Measurements from ENCODE around the gene SPOCK1.

The SPOCK1 gene

GRCh38 chr5:137328991-137329390 lies 170.1 kb downstream of the SPOCK1 start:
- no peak overlapping the region for H3K27ac ChIP-seq
- H3K36me3 ChIP-seq (ENCODE audit: insufficient read depth, low read length): no peaks in the 10 kb centered on the region
- no peak for DNase-seq (ENCODE audit: low read depth, low spot score)
- H3K9ac ChIP-seq (ENCODE audit: insufficient read length): no peak overlapping the region
- H3K4me3 ChIP-seq: no peak overlapping the region
- TF ChIP-seq FOXP2 (optimal IDR thresholded peaks at IDR 0.05; ENCODE audit: control extremely low read depth, extremely low read length, insufficient read depth) (no peak), POLR2AphosphoS5 (IDR thresholded peaks at IDR 0.05; ENCODE audit: borderline replicate concordance, low read depth, low read length) (no peak), EZH2 (IDR thresholded peaks at IDR 0.05) (no peak)
- no peaks in the 10 kb centered on the region for H3K9me3 ChIP-seq (ENCODE audit: low read depth, low read length)

DNA sequence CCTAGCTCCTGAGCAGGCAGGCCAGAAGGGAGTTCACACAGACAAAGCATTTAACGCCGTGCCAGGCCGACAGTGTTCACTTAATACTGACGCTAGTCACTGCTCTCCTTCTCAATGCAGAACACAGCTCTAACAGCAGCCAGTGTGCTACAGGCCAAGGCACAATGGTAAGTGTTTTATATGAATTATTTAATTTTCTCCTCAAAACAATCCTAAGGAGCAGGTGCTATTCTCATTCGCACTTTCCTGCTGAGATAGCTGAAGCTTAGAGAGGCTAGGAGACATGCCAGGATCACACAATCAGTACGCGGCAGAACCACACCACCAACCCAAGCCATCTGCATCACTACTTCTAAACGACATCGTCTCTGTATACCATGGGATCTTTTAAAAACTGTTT lies 170.7 kb downstream of the SPOCK1 start:
- TF ChIP-seq POLR2AphosphoS5 (IDR thresholded peaks at IDR 0.05; ENCODE audit: borderline replicate concordance, low read depth, low read length) (no peak), FOXP2 (optimal IDR thresholded peaks at IDR 0.05; ENCODE audit: control extremely low read depth, extremely low read length, insufficient read depth) (no peak), EZH2 (IDR thresholded peaks at IDR 0.05) (no peak)
- H3K36me3 ChIP-seq (ENCODE audit: insufficient read depth, low read length): no peaks in the 10 kb centered on the region
- H3K9me3 ChIP-seq (ENCODE audit: low read depth, low read length): no peaks in the 10 kb centered on the region
- no peak overlapping the region for H3K27ac ChIP-seq
- H3K9ac ChIP-seq (ENCODE audit: insufficient read length): no peak overlapping the region
- H3K4me3 ChIP-seq: no peak overlapping the region
- no peak for DNase-seq (ENCODE audit: low read depth, low spot score)

GRCh38 chr5:137325721-137326120 lies 173.4 kb downstream of the SPOCK1 start:
- Histone ChIP-seq H3K9me3 (ENCODE audit: low read depth, low read length) (no peaks in the 10 kb centered on the region), H3K27ac (no peak overlapping the region), H3K36me3 (ENCODE audit: insufficient read depth, low read length) (no peaks in the 10 kb centered on the region), H3K9ac (ENCODE audit: insufficient read length) (no peak overlapping the region), H3K4me3 (no peak overlapping the region)
- no peak for DNase-seq (ENCODE audit: low read depth, low spot score)
- no peak for TF ChIP-seq POLR2AphosphoS5 (IDR thresholded peaks at IDR 0.05; ENCODE audit: borderline replicate concordance, low read depth, low read length)
- TF ChIP-seq EZH2 (IDR thresholded peaks at IDR 0.05): no peak
- TF ChIP-seq FOXP2 (optimal IDR thresholded peaks at IDR 0.05; ENCODE audit: control extremely low read depth, extremely low read length, insufficient read depth): no peak

DNA sequence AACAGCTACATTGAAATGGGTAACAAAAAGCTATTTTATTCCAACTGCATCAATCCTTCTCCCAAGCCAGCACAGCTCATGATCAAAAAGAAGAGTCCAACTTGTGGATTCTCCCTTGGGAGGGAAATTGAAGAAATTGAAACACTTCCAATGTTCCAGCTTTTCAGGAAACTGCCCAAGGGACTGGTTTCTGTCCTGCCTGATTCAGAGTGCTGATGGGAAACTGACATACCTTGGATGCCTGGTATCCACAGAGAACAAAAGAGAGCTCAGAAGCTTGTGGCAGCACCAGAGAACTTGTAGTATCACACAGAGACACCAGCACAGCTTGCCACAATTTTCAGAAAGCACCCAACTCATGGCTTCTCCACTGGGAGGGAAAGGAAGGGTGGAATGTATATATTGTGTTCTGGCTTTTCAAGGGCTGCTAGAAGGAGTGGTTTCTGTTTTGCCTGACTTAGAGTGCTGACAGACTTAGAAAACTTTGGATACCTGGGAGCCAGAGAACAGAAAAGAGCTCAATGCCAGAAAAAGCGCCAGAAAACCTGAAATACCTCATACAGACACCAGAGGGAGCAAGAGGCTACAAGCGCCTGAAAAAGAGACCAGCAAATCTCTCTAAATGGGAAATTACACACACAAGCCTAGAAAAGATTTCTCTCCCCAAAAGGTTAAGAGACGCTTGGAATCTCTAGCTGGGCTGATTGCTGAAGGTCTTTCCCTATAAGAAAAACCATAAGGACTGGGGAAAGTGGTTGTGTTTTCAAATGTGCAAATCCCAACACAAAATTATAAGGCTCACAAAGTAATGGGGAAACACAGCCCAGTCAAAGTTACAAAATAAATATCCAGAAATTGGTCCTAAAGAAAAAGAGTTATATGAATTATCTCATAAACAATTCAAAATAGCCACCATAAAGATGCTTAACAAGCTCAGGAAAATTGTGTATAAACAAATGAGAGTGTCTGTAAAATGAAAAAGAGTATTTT lies 178.8 kb downstream of the SPOCK1 start:
- H3K36me3 ChIP-seq (ENCODE audit: insufficient read depth, low read length): no peaks in the 10 kb centered on the region
- no peak overlapping the region for H3K9ac ChIP-seq (ENCODE audit: insufficient read length)
- H3K4me3 ChIP-seq: no peak overlapping the region
- H3K9me3 ChIP-seq (ENCODE audit: low read depth, low read length): no peaks in the 10 kb centered on the region
- DNase-seq (ENCODE audit: low read depth, low spot score): peak; percentile 10
- TF ChIP-seq FOXP2 (optimal IDR thresholded peaks at IDR 0.05; ENCODE audit: control extremely low read depth, extremely low read length, insufficient read depth) (no peak), POLR2AphosphoS5 (IDR thresholded peaks at IDR 0.05; ENCODE audit: borderline replicate concordance, low read depth, low read length) (no peak), EZH2 (IDR thresholded peaks at IDR 0.05) (no peak)
- no peak overlapping the region for H3K27ac ChIP-seq

DNA sequence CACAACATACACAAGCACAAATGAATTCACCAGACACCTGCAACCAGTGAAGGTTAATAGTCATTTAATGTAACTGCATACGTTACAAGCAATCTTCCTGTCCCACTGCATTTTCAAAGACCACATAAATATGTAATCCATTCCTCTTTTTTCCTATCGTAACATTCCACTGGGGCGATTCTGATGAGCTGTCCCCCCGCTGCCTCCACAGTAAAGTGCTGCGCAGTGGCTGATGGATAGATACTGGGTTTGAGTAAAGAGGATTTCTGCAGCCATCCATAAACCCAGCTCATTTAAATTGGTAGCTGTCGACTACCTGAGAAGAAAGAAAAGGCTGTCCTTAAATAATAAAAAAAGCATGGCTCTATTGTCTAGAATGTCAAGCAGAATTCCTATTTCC lies 181.1 kb downstream of the SPOCK1 start:
- H3K36me3 ChIP-seq (ENCODE audit: insufficient read depth, low read length): no peaks in the 10 kb centered on the region
- no peak for DNase-seq (ENCODE audit: low read depth, low spot score)
- TF ChIP-seq EZH2 (IDR thresholded peaks at IDR 0.05) (no peak), FOXP2 (optimal IDR thresholded peaks at IDR 0.05; ENCODE audit: control extremely low read depth, extremely low read length, insufficient read depth) (no peak), POLR2AphosphoS5 (IDR thresholded peaks at IDR 0.05; ENCODE audit: borderline replicate concordance, low read depth, low read length) (no peak)
- no peak overlapping the region for H3K4me3 ChIP-seq
- H3K9ac ChIP-seq (ENCODE audit: insufficient read length): no peak overlapping the region
- no peak overlapping the region for H3K27ac ChIP-seq
- H3K9me3 ChIP-seq (ENCODE audit: low read depth, low read length): no peaks in the 10 kb centered on the region

DNA sequence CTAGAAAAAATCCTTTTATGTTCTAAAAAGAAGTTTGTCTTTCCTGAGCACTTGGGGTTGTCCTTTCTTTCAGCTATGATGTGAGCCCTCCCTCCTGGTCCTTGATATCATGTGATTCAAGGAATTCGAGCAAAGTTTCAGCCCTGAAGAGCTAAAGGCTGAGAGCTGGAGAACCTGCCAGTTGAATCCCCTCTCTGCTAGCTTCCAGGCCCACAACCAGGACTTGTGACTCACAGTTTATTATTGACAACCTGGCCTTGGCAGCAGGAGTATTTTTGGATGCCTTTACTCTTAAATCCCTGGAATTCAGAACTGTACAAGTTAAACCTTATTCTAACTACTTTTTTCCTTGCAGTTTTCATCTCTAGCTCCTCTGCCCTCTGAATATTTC lies 182.8 kb downstream of the SPOCK1 start:
- TF ChIP-seq FOXP2 (optimal IDR thresholded peaks at IDR 0.05; ENCODE audit: control extremely low read depth, extremely low read length, insufficient read depth) (no peak), POLR2AphosphoS5 (IDR thresholded peaks at IDR 0.05; ENCODE audit: borderline replicate concordance, low read depth, low read length) (no peak), EZH2 (IDR thresholded peaks at IDR 0.05) (no peak)
- H3K9me3 ChIP-seq (ENCODE audit: low read depth, low read length): no peaks in the 10 kb centered on the region
- DNase-seq (ENCODE audit: low read depth, low spot score): no peak
- H3K4me3 ChIP-seq: no peak overlapping the region
- H3K27ac ChIP-seq: no peak overlapping the region
- H3K9ac ChIP-seq (ENCODE audit: insufficient read length): no peak overlapping the region
- H3K36me3 ChIP-seq (ENCODE audit: insufficient read depth, low read length): no peaks in the 10 kb centered on the region

DNA sequence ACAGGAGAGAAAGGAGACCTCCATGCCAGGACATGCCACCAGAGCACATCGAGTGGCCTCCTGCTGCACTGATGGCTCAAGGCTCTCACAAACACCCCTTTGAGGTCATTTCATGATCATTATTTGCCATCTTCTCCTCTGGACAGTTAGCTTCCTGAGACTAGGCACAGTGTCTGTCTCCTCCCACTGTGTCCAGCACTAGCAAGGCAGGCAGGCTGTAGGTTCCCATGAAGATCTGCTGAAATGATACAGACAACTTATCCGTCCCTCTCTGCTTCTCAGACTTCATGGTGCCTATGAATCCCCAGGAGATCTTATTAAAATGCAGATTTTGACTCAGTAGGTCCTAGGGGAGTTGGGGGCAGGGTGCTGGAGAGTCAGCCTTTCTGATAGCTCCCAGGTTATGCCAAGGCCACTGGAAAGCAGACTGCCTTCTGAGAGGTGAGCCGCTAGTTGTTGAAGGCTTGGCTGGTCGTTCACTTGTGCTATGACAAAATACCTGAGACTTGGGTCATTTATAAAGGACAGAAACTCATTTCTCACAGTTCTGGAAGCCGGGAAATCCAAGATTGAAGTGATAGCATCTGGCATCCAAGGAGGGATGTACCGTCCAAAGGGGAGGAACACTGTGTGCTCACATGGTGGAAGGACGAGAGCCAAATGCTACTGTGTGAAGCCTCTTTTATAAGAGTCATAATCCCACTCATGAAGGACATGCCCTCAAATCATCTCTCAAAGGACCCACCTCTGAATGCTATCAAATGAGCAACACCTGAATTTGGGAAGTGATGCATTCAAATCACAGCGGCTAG lies 183.4 kb downstream of the SPOCK1 start:
- H3K4me3 ChIP-seq: no peak overlapping the region
- no peak overlapping the region for H3K27ac ChIP-seq
- no peak overlapping the region for H3K9ac ChIP-seq (ENCODE audit: insufficient read length)
- H3K9me3 ChIP-seq (ENCODE audit: low read depth, low read length): no peaks in the 10 kb centered on the region
- peak; percentile 5 for DNase-seq (ENCODE audit: low read depth, low spot score)
- TF ChIP-seq EZH2 (IDR thresholded peaks at IDR 0.05): no peak
- no peak for TF ChIP-seq POLR2AphosphoS5 (IDR thresholded peaks at IDR 0.05; ENCODE audit: borderline replicate concordance, low read depth, low read length)
- TF ChIP-seq FOXP2 (optimal IDR thresholded peaks at IDR 0.05; ENCODE audit: control extremely low read depth, extremely low read length, insufficient read depth): no peak
- H3K36me3 ChIP-seq (ENCODE audit: insufficient read depth, low read length): no peaks in the 10 kb centered on the region

DNA sequence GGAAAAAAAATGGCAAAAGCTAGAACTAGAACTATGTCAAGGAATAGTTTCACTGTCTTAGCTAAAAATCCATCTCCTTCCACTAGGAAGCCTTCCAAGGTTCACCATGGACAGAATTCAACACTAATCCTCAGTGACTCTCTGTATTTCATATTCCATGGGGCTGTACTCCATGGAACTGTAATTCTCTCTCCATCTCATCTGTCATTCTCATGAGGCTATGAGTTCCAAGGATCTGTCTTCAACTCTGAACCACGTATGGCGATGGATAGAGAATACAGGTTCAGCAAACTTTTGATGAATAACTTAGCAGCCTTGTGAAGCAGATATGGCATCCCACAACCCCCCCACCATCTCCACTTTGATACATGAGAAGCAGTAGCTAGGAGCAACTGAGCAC lies 184.0 kb downstream of the SPOCK1 start:
- Histone ChIP-seq H3K36me3 (ENCODE audit: insufficient read depth, low read length) (no peaks in the 10 kb centered on the region), H3K9ac (ENCODE audit: insufficient read length) (no peak overlapping the region), H3K9me3 (ENCODE audit: low read depth, low read length) (no peaks in the 10 kb centered on the region), H3K4me3 (no peak overlapping the region), H3K27ac (no peak overlapping the region)
- DNase-seq (ENCODE audit: low read depth, low spot score): no peak
- TF ChIP-seq POLR2AphosphoS5 (IDR thresholded peaks at IDR 0.05; ENCODE audit: borderline replicate concordance, low read depth, low read length) (no peak), EZH2 (IDR thresholded peaks at IDR 0.05) (no peak), FOXP2 (optimal IDR thresholded peaks at IDR 0.05; ENCODE audit: control extremely low read depth, extremely low read length, insufficient read depth) (no peak)

Measured in SK-N-MC (cell line).